Measurements from ENCODE around the gene BHLHE23. TPM values are rescaled to one million over a fixed set of nuclear protein-coding genes. Genes with fewer than 3 reads are reported as not detected.

BHLHE23 gene
- total and polyA plus RNA-seq, 2 donors (not counting 1 experiment from before 2014, with no cell fraction given), result not detected

DNA sequence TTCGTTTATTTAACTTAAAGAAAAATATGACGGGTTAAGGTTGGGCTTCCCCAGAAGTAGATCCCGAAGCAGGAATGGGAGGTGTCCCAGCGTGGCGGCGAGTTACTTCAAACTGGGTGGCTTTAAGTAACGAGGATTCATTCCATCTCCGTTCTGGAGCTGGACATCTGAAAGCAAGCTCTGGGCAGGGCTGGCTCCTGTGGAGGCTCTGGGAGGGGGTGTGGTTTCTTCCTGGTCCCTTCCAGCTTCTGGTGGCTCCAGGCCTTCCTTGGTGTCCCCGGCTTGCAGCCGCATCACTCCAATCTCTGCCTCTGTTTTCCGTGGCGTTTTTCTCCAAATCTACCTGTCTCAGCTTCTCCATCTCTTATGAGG, 47.3 kb upstream of the BHLHE23 start:
- Histone ChIP-seq H3K4me2 (ENCODE audit: extremely low read depth, insufficient read depth, low read length) (no peak overlapping the region), H4K20me1 (ENCODE audit: control insufficient read depth, extremely low read depth, insufficient read depth, low read length) (no peaks in the 10 kb centered on the region), H3K9me3 (ENCODE audit: control insufficient read depth, insufficient read depth, low read depth, low read length) (no peaks in the 10 kb centered on the region), H3K9ac (ENCODE audit: insufficient read depth, low read length) (no peak overlapping the region), H3K36me3 (ENCODE audit: control insufficient read depth, insufficient read depth, low read length) (no peaks in the 10 kb centered on the region), H3K4me1 (ENCODE audit: control insufficient read depth, extremely low read depth, insufficient read depth, low read length) (no peaks in the 10 kb centered on the region), H2AFZ (ENCODE audit: low read length) (no peak overlapping the region), H3K27me3 (ENCODE audit: control insufficient read depth, insufficient read depth, low read length) (no peaks in the 10 kb centered on the region), H3K4me3 (replicated peaks in 1 of 4; ENCODE audit: control extremely low read depth in 1 of 4, insufficient read depth in 1 of 4, low read depth in 3 of 4, low read length in 4 of 4) (no peak overlapping the region), H3K27ac (ENCODE audit: insufficient read depth, low read length) (no peak overlapping the region), H3K79me2 (ENCODE audit: control insufficient read depth, insufficient read depth, low read length) (no peaks in the 10 kb centered on the region)
- TF ChIP-seq EZH2 (IDR thresholded peaks at IDR 0.05; ENCODE audit: low read length, missing control alignments), result no peak
- TF ChIP-seq, protein P1, sequence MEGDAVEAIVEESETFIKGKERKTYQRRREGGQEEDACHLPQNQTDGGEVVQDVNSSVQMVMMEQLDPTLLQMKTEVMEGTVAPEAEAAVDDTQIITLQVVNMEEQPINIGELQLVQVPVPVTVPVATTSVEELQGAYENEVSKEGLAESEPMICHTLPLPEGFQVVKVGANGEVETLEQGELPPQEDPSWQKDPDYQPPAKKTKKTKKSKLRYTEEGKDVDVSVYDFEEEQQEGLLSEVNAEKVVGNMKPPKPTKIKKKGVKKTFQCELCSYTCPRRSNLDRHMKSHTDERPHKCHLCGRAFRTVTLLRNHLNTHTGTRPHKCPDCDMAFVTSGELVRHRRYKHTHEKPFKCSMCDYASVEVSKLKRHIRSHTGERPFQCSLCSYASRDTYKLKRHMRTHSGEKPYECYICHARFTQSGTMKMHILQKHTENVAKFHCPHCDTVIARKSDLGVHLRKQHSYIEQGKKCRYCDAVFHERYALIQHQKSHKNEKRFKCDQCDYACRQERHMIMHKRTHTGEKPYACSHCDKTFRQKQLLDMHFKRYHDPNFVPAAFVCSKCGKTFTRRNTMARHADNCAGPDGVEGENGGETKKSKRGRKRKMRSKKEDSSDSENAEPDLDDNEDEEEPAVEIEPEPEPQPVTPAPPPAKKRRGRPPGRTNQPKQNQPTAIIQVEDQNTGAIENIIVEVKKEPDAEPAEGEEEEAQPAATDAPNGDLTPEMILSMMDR (conservative IDR thresholded peaks at IDR 0.05 in 1 of 2, IDR thresholded peaks at IDR 0.05 in 1 of 2; ENCODE audit: low read depth in 1 of 2, low read length in 2 of 2), result no peak
- DNase-seq (ENCODE audit: low read depth in 2 of 2), result no peak

DNA sequence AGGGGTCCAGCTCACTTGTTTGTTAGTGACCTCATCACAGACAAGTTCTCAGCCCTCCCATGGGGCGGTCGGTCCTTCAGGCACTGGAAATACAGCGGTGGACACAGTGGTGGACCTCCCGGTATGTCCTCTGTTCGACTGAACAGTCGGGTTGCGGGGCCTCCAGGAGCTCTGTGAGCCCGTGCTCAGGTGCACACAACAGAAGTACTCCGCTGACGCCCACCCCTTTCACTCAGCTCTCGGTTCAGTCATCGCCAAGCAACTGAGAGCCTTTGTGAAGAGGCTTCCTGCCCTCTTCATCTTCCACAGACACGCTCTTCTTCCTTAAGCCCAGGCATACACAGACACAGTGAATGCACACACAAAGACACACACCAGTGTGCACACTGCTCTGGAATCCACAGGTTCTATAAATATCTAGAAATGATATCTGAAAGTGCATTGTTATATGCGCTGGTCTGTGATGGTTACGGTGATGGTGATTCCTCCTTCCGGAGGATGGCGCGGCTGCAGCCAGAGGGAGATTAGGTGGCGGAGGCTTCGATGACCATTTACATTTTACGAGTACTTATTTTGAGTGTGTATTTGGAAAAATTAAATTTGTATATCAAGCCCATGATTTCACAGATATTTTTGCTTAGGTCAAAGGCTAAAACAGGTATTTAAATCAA, 46.8 kb upstream of the BHLHE23 start:
- Histone ChIP-seq H3K27ac (ENCODE audit: insufficient read depth, low read length) (no peak overlapping the region), H3K9ac (ENCODE audit: insufficient read depth, low read length) (no peak overlapping the region), H4K20me1 (ENCODE audit: control insufficient read depth, extremely low read depth, insufficient read depth, low read length) (no peaks in the 10 kb centered on the region), H3K36me3 (ENCODE audit: control insufficient read depth, insufficient read depth, low read length) (no peaks in the 10 kb centered on the region), H3K4me2 (ENCODE audit: extremely low read depth, insufficient read depth, low read length) (no peak overlapping the region), H3K4me1 (ENCODE audit: control insufficient read depth, extremely low read depth, insufficient read depth, low read length) (no peaks in the 10 kb centered on the region), H2AFZ (ENCODE audit: low read length) (no peak overlapping the region), H3K79me2 (ENCODE audit: control insufficient read depth, insufficient read depth, low read length) (no peaks in the 10 kb centered on the region), H3K27me3 (ENCODE audit: control insufficient read depth, insufficient read depth, low read length) (no peaks in the 10 kb centered on the region), H3K9me3 (ENCODE audit: control insufficient read depth, insufficient read depth, low read depth, low read length) (no peaks in the 10 kb centered on the region), H3K4me3 (replicated peaks in 1 of 4; ENCODE audit: control extremely low read depth in 1 of 4, insufficient read depth in 1 of 4, low read depth in 3 of 4, low read length in 4 of 4) (no peak overlapping the region)
- TF ChIP-seq, protein P1 (conservative IDR thresholded peaks at IDR 0.05 in 1 of 2, IDR thresholded peaks at IDR 0.05 in 1 of 2; ENCODE audit: low read depth in 1 of 2, low read length in 2 of 2), result no peak
- no peak for TF ChIP-seq EZH2 (IDR thresholded peaks at IDR 0.05; ENCODE audit: low read length, missing control alignments)
- DNase-seq (ENCODE audit: low read depth in 2 of 2), result no peak

DNA sequence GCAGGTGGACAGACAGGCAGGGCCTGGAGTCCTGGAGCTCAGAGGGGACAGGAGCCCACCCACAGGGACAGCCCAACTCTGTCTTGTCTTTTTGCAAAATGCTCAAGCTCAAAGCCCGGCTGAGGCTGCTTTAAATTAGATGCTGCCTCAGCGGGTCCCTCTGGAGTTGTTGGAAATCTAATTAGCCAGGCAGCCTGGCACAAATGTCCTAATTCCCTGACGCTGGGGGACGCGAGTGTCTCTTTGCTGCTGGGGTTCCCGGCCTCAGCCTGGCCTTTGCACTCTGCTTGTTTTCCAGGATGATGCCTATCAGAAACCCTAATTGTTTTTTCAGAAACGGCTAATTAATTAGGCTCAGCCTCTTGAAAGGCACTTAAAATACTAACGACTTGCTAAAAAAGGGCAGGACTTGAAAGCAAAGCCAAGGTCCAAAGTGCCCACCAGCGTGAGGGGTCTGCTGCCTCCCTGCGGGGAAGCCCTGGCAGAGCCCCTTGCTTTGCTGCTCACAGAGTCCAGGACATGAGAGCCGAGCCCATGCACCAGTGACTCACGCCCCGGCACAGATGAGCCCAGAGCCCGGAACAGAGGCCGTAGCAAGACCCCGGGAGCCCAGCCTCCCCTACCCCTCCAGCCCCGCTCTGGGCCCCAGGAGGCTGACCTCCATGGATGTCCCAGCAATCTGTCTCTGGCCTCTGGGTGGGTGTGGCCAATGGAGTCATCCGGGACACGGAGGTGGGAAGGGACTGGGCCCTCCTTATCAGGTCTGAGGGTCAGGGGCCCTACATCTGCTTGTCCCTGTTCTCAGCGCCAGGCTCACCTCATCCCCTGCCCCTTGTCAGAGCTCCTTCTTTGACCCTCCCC, 46.0 kb upstream of the BHLHE23 start:
- H3K27me3 ChIP-seq (ENCODE audit: control insufficient read depth, insufficient read depth, low read length), result no peaks in the 10 kb centered on the region

More for the DNA sequence above, 46.0 kb upstream of the BHLHE23 start:
- Histone ChIP-seq H3K79me2 (ENCODE audit: control insufficient read depth, insufficient read depth, low read length) (no peaks in the 10 kb centered on the region), H3K9me3 (ENCODE audit: control insufficient read depth, insufficient read depth, low read depth, low read length) (no peaks in the 10 kb centered on the region), H3K9ac (ENCODE audit: insufficient read depth, low read length) (no peak overlapping the region), H3K4me2 (ENCODE audit: extremely low read depth, insufficient read depth, low read length) (no peak overlapping the region), H2AFZ (ENCODE audit: low read length) (no peak overlapping the region), H3K36me3 (ENCODE audit: control insufficient read depth, insufficient read depth, low read length) (no peaks in the 10 kb centered on the region), H4K20me1 (ENCODE audit: control insufficient read depth, extremely low read depth, insufficient read depth, low read length) (no peaks in the 10 kb centered on the region), H3K4me3 (replicated peaks in 1 of 4; ENCODE audit: control extremely low read depth in 1 of 4, insufficient read depth in 1 of 4, low read depth in 3 of 4, low read length in 4 of 4) (no peak overlapping the region), H3K4me1 (ENCODE audit: control insufficient read depth, extremely low read depth, insufficient read depth, low read length) (no peaks in the 10 kb centered on the region), H3K27ac (ENCODE audit: insufficient read depth, low read length) (no peak overlapping the region)
- TF ChIP-seq EZH2 (IDR thresholded peaks at IDR 0.05; ENCODE audit: low read length, missing control alignments), result no peak
- TF ChIP-seq, protein P1 (conservative IDR thresholded peaks at IDR 0.05 in 1 of 2, IDR thresholded peaks at IDR 0.05 in 1 of 2; ENCODE audit: low read depth in 1 of 2, low read length in 2 of 2), result no peak
- DNase-seq (ENCODE audit: low read depth in 2 of 2), result no peak
